HEK293 (cell line): ENCODE results near the gene DHX16.

Experiments used
- CTCF ChIA-PET: fragments of 350-600 bp; formaldehyde crosslinking; extraction: SDS; loops from one replicate; lab custom pipeline; 2021; ENCODE audit warnings: antibody characterized with exemption; lab: Yijun Ruan, JAX
- POLR2A ChIA-PET: fragments of 300-600 bp; formaldehyde crosslinking; extraction: SDS; loops from one replicate; lab custom pipeline; 2020; ENCODE audit warnings: antibody characterized with exemption, inconsistent platforms; lab: Yijun Ruan, JAX
- H3K27ac ChIP-seq: fragments of 200-500 bp; sonication (Bioruptor generic); 2 replicates; pipeline ENCODE4 v1.5.1; 2014; ENCODE audit warnings: low read depth, low read length, control low read depth, inconsistent platforms; ENCODE audit errors: extremely low read depth
- H3K36me3 ChIP-seq, 2 experiments: fragments of 200-500 bp in 1 of 2; sonication (Bioruptor generic) in 1 of 2; 1 replicate in 1 of 2; 2 replicates in 1 of 2; pipeline ENCODE4 v1.5.1; 2014 to 2017; ENCODE audit warnings: inconsistent platforms in 2 of 2, low read length in 2 of 2; ENCODE audit not compliant: control insufficient read depth in 2 of 2, insufficient read depth in 1 of 2
- H3K4me1 ChIP-seq: fragments of 200-500 bp; sonication (Bioruptor generic); 2 replicates; pipeline ENCODE4 v1.5.1; 2014; ENCODE audit warnings: mild to moderate bottlenecking, low read length, inconsistent platforms; ENCODE audit not compliant: control insufficient read depth, insufficient read depth
- H3K4me3 ChIP-seq: 2 replicates; pipeline ENCODE4 v1.5.1; 2011; ENCODE audit warnings: low read depth, mild to moderate bottlenecking, control low read depth, low read length, moderate library complexity
- H3K9me3 ChIP-seq: fragments of 200-500 bp; sonication (Bioruptor generic); 2 replicates; pipeline ENCODE4 v1.5.1; 2014; ENCODE audit warnings: low read depth, low read length, inconsistent platforms; ENCODE audit not compliant: control insufficient read depth, insufficient read depth
- HOXA7 ChIP-seq: sonication (generic); formaldehyde crosslinking; IDR thresholded peaks from 2 replicates; pipeline ENCODE4 v1.8.1; 2022; ENCODE audit warnings: missing genetic modification reagents, borderline replicate concordance
- KLF1 ChIP-seq: fragments of 450-650 bp; formaldehyde crosslinking; IDR thresholded peaks from 2 replicates; pipeline ENCODE4 v1.5.1; 2016; ENCODE audit warnings: missing biosample characterization, missing genetic modification characterization
- KLF9 ChIP-seq: fragments of 450-650 bp; formaldehyde crosslinking; IDR thresholded peaks from 2 replicates; pipeline ENCODE4 v1.5.1; 2016; ENCODE audit warnings: missing biosample characterization, missing genetic modification characterization, low read depth
- PRDM10 ChIP-seq: fragments of 450-650 bp; formaldehyde crosslinking; IDR thresholded peaks from 2 replicates; pipeline ENCODE4 v1.5.1; 2016; ENCODE audit warnings: missing biosample characterization, missing genetic modification characterization
- SCRT1 ChIP-seq: fragments of 450-650 bp; formaldehyde crosslinking; IDR thresholded peaks from 2 replicates; pipeline ENCODE4 v1.5.1; 2016; ENCODE audit warnings: missing biosample characterization, missing genetic modification characterization, borderline replicate concordance
- SETDB1 ChIP-seq: IDR thresholded peaks from one replicate; pipeline ENCODE4 v1.6.1; 2017; ENCODE audit warnings: mild to moderate bottlenecking, low read length, moderate library complexity, mixed read lengths; ENCODE audit not compliant: insufficient read length
- SP7 ChIP-seq: fragments of 450-650 bp; formaldehyde crosslinking; IDR thresholded peaks from 2 replicates; pipeline ENCODE4 v1.5.1; 2016; ENCODE audit warnings: missing biosample characterization, missing genetic modification characterization
- TCF7L2 ChIP-seq: IDR thresholded peaks from 2 replicates; pipeline ENCODE4 v1.6.1; 2011; ENCODE audit warnings: low read depth, mild to moderate bottlenecking, inconsistent platforms, low read length, moderate library complexity, borderline replicate concordance
- TRIM28 ChIP-seq: IDR thresholded peaks from 2 replicates; pipeline ENCODE4 v1.6.1; 2011; ENCODE audit warnings: low read length, control low read depth, borderline replicate concordance
- WT1 ChIP-seq: fragments of 450-650 bp; formaldehyde crosslinking; IDR thresholded peaks from 2 replicates; pipeline ENCODE4 v1.5.1; 2016; ENCODE audit warnings: missing biosample characterization, missing genetic modification characterization
- ZBTB10 ChIP-seq: fragments of 450-650 bp; formaldehyde crosslinking; IDR thresholded peaks from 2 replicates; pipeline ENCODE4 v1.5.1; 2016; ENCODE audit warnings: missing biosample characterization, missing genetic modification characterization
- ZBTB17 ChIP-seq: fragments of 450-650 bp; formaldehyde crosslinking; IDR thresholded peaks from 2 replicates; pipeline ENCODE4 v1.5.1; 2016; ENCODE audit warnings: missing biosample characterization, missing genetic modification characterization
- ZBTB20 ChIP-seq: fragments of 450-650 bp; formaldehyde crosslinking; IDR thresholded peaks from 2 replicates; pipeline ENCODE4 v1.5.1; 2016; ENCODE audit warnings: missing biosample characterization, missing genetic modification characterization
- ZFHX2 ChIP-seq: fragments of 450-650 bp; formaldehyde crosslinking; conservative IDR thresholded peaks from 2 replicates; pipeline ENCODE4 v1.5.1; 2016; ENCODE audit warnings: missing biosample characterization, missing genetic modification characterization
- ZNF2 ChIP-seq: fragments of 450-650 bp; formaldehyde crosslinking; IDR thresholded peaks from 2 replicates; pipeline ENCODE4 v1.5.1; 2016; ENCODE audit warnings: missing biosample characterization, missing genetic modification characterization
- ZNF223 ChIP-seq: fragments of 450-650 bp; formaldehyde crosslinking; IDR thresholded peaks from 2 replicates; pipeline ENCODE4 v1.5.1; 2016; ENCODE audit warnings: missing biosample characterization, missing genetic modification characterization
- ZNF302 ChIP-seq: fragments of 450-650 bp; formaldehyde crosslinking; IDR thresholded peaks from 2 replicates; pipeline ENCODE4 v1.5.1; 2016; ENCODE audit warnings: missing biosample characterization, missing genetic modification characterization, low read depth
- ZNF335 ChIP-seq: fragments of 450-650 bp; formaldehyde crosslinking; conservative IDR thresholded peaks from 2 replicates; pipeline ENCODE4 v1.5.1; 2016; ENCODE audit warnings: missing biosample characterization, missing genetic modification characterization
- ZNF341 ChIP-seq: fragments of 450-650 bp; formaldehyde crosslinking; IDR thresholded peaks from 2 replicates; pipeline ENCODE4; 2016; ENCODE audit warnings: low read depth, missing biosample characterization, missing genetic modification characterization
- ZNF366 ChIP-seq: fragments of 450-650 bp; formaldehyde crosslinking; conservative IDR thresholded peaks from 2 replicates; pipeline ENCODE4 v1.5.1; 2016; ENCODE audit warnings: missing biosample characterization, missing genetic modification characterization
- ZNF398 ChIP-seq: fragments of 450-650 bp; formaldehyde crosslinking; IDR thresholded peaks from 2 replicates; pipeline ENCODE4 v1.5.1; 2017; ENCODE audit warnings: missing biosample characterization, missing genetic modification characterization
- ZNF488 ChIP-seq: fragments of 450-650 bp; formaldehyde crosslinking; IDR thresholded peaks from 2 replicates; pipeline ENCODE4 v1.5.1; 2016; ENCODE audit warnings: missing biosample characterization, missing genetic modification characterization
- ZNF561 ChIP-seq: fragments of 450-650 bp; IDR thresholded peaks from 2 replicates; pipeline ENCODE4 v1.5.1; 2018; ENCODE audit warnings: missing biosample characterization, missing genetic modification characterization, borderline replicate concordance
- ZNF600 ChIP-seq: fragments of 450-650 bp; formaldehyde crosslinking; IDR thresholded peaks from 2 replicates; pipeline ENCODE4 v1.5.1; 2016; ENCODE audit warnings: missing biosample characterization, missing genetic modification characterization
- ZNF624 ChIP-seq: fragments of 450-650 bp; formaldehyde crosslinking; IDR thresholded peaks from 2 replicates; pipeline ENCODE4 v1.5.1; 2017; ENCODE audit warnings: missing biosample characterization, missing genetic modification characterization
- ZNF654 ChIP-seq: fragments of 450-650 bp; formaldehyde crosslinking; IDR thresholded peaks from 2 replicates; pipeline ENCODE4 v1.5.1; 2016; ENCODE audit warnings: low read depth, missing biosample characterization, missing genetic modification characterization
- ZNF830 ChIP-seq: fragments of 450-650 bp; IDR thresholded peaks from 2 replicates; pipeline ENCODE4 v1.5.0; 2018; ENCODE audit warnings: missing biosample characterization, missing genetic modification characterization, low read depth, mild to moderate bottlenecking, moderate library complexity
- ZXDB ChIP-seq: fragments of 450-650 bp; formaldehyde crosslinking; IDR thresholded peaks from 2 replicates; pipeline ENCODE4 v1.5.1; 2016; ENCODE audit warnings: missing biosample characterization, missing genetic modification characterization

Gene DHX16

GRCh38 chr6:30690403-30691207 is 17.8 kb upstream of the DHX16 start, which contains the start of gene NRM:
NRM (minus strand) TSS chr6:30690984; CDS start chr6:30690974, 10 bp downstream.
- Histone ChIP-seq H3K4me1 (peaks cover 17% of the 10 kb centered on the region), H3K27ac (peak within 1 kb of the TSS; percentile 93), H3K9me3 (no peaks in the 10 kb centered on the region), H3K36me3 (peaks cover 0 to 6% of the 10 kb centered on the region in 2 experiments; a peak in 2 of 3 replicates), H3K4me3 (peak within 1 kb of the TSS; percentile 90)
- CTCF ChIA-PET: interaction anchor here (0.6 to 5.4 kb wide), 11 partner anchors 10 to 139 kb away, joined by 3 to 45 read pairs (median 5); partner anchors contain the start of genes DHX16 and MDC1
- POLR2A ChIA-PET: interaction anchor here (0.6 to 14.5 kb wide), 13 partner anchors 9 to 217 kb away, joined by 3 to 235 read pairs (median 6); partner anchors contain the start of genes FLOT1, GTF2H4, MDC1 and TUBB
- peak; percentile 82 for TF ChIP-seq ZNF600 (tag by site-specific recombination)
- TF ChIP-seq ZNF223 (tag by site-specific recombination): no peak
- TF ChIP-seq ZBTB10 (tag by site-specific recombination): no peak
- TF ChIP-seq SCRT1 (tag by site-specific recombination): no peak
- TF ChIP-seq ZNF561 (tag by site-specific recombination): peak; percentile 33; the same call in 1 of the 2 replicates
- peak; percentile 90 for TF ChIP-seq ZBTB17 (tag by site-specific recombination)
- TF ChIP-seq WT1 (tag by site-specific recombination): no peak
- no peak for TF ChIP-seq ZNF830 (tag by site-specific recombination)
- peak; percentile 82 for TF ChIP-seq ZXDB (tag by site-specific recombination)
- TF ChIP-seq ZNF366 (tag by site-specific recombination): peak; percentile 96
- TF ChIP-seq ZNF335 (tag by site-specific recombination): peak; percentile 76
- TF ChIP-seq ZNF302 (tag by site-specific recombination): no peak
- TF ChIP-seq TCF7L2: no peak
- TF ChIP-seq ZNF624 (tag by site-specific recombination): no peak
- TF ChIP-seq ZNF488 (tag by site-specific recombination): no peak
- TF ChIP-seq SP7 (tag by site-specific recombination): 0 out of 2 replicates have a peak, but pooled peaks have one; percentile 46
- TF ChIP-seq HOXA7 (CRISPR knock-in tag): no peak
- no peak for TF ChIP-seq SETDB1
- TF ChIP-seq KLF9 (tag by site-specific recombination): peak; percentile 97
- TF ChIP-seq ZBTB20 (tag by site-specific recombination): peak; percentile 47; the same call in 1 of the 2 replicates
- TF ChIP-seq TRIM28: no peak
- 0 out of 2 replicates have a peak, but pooled peaks have one; percentile 10 for TF ChIP-seq ZFHX2 (tag by site-specific recombination)
- peak; percentile 87 for TF ChIP-seq PRDM10 (tag by site-specific recombination)
- peak; percentile 45 for TF ChIP-seq ZNF341 (tag by site-specific recombination)
- TF ChIP-seq ZNF398 (tag by site-specific recombination): peak; percentile 89
- no peak for TF ChIP-seq ZNF654 (tag by site-specific recombination)
- peak; percentile 43; the same call in 1 of the 2 replicates for TF ChIP-seq ZNF2 (tag by site-specific recombination)
- peak; percentile 77 for TF ChIP-seq KLF1
